T-helper 17 cell (primary cell): ENCODE data around the gene BCL11B. TPM values are rescaled to one million over a fixed set of nuclear protein-coding genes. Genes with fewer than 3 reads are reported as not detected.

Experiments
- ATAC-seq: fragments of 150-1000 bp; cut with Tn5 transposase; 2 replicates; pipeline ENCODE4 v1.10.0; 2021; ENCODE audit warnings: mild to moderate bottlenecking, moderate library complexity
- DNase-seq, 3 donors: peaks; one replicate each; pipeline versions ENCODE4 v3.0.0 to v3.0.0-alpha.2; 2020 to 2021
- H3K9me3 ChIP-seq: one replicate; pipeline ENCODE4 v1.7.0; 2013; ENCODE audit warnings: low read length, mild to moderate bottlenecking; ENCODE audit not compliant: control insufficient read depth, poor library complexity, severe bottlenecking
- H3K27ac Mint-ChIP-seq: one replicate; pipeline ENCODE4 v1.8.0; 2022; ENCODE audit warnings: mild to moderate bottlenecking, moderate library complexity, mixed read lengths
- H3K27me3 Mint-ChIP-seq: one replicate; pipeline ENCODE4 v1.8.0; 2022; ENCODE audit warnings: mixed read lengths
- H3K36me3 Mint-ChIP-seq: one replicate; pipeline ENCODE4 v1.8.0; 2022; ENCODE audit warnings: low read depth, mixed read lengths
- H3K4me1 Mint-ChIP-seq: one replicate; pipeline ENCODE4 v1.8.0; 2022; ENCODE audit warnings: mild to moderate bottlenecking, mixed read lengths
- H3K4me3 Mint-ChIP-seq: one replicate; pipeline ENCODE4 v1.8.0; 2022; ENCODE audit warnings: mild to moderate bottlenecking, moderate library complexity, mixed read lengths
- total RNA-seq, 4 donors: library from RNA in 2 of 4; stranded (reverse) in 2 of 4; gene quantifications; one replicate each; pipeline ENCODE4 v1.2.3 and lab custom pipeline; 2022 to 2026

Gene BCL11B
- total RNA-seq, 2 donors from 2014 or later, result 167 to 174 TPM

DNA sequence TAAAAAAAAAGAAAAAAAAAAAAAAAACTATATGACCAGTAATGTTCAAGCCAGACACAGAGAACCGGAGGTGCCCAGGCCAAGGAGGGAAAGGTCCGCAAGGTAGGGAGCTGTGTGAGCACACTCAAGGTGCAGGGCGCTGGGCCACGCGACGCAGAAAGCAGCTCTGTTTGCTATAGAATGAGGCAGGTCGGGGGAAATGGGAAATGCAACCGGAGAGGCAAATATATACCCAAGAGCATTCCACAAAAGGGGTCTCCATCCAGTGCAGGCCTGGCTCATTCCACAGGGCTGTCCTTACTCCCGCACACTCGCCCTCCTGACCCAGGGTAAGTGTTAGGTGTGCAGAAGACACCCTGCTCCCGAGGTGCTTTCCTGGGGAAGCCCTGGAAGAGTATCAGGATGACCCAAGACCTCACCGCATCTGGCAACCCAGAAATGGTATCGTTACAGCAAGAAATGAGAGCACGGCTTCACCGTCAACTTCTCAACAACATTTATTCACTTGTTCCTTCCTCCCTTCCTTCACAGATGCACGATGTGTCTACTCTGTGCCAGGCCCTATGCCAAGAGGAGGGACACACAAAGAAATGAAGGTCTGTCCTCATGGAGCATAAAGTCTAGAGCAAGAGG is 86.4 kb downstream of the BCL11B start:
- no peaks in the 10 kb centered on the region for H3K27me3 Mint-ChIP-seq
- peak overlapping the region; percentile 85 for H3K4me3 Mint-ChIP-seq
- DNase-seq (no peak), ATAC-seq (no peak)
- H3K4me1 Mint-ChIP-seq, result peaks cover 84% of the 10 kb centered on the region
- H3K27ac Mint-ChIP-seq, result peak overlapping the region; percentile 100
- no peaks in the 10 kb centered on the region for H3K9me3 ChIP-seq
- H3K36me3 Mint-ChIP-seq, result no peaks in the 10 kb centered on the region

DNA sequence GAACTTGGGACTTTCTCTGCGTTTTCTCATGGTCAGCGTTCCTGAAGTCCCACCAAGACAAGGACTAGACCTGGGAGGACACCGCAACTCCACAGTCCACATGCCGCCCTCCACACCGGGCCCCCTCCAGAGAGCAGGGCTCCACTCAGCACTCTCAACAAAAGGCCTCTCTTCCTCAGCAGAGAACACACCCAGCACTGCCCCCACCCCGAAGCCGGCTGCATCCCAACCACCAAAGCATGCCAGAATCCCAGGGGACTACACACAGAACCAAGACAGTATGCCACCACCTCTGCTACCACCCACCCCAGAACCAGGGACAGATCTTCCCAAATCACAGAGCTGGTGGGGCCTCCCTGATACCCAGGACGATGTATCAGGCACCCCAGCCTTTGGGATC is 88.3 kb downstream of the BCL11B start:
- Mint-ChIP-seq H3K4me3 (peak overlapping the region; percentile 79), H3K27me3 (no peaks in the 10 kb centered on the region), H3K27ac (peak overlapping the region; percentile 100), H3K4me1 (peaks cover 82% of the 10 kb centered on the region), H3K36me3 (peaks cover 3% of the 10 kb centered on the region)
- H3K9me3 ChIP-seq, result no peaks in the 10 kb centered on the region
- no peak for ATAC-seq
- DNase-seq, result no peak

DNA sequence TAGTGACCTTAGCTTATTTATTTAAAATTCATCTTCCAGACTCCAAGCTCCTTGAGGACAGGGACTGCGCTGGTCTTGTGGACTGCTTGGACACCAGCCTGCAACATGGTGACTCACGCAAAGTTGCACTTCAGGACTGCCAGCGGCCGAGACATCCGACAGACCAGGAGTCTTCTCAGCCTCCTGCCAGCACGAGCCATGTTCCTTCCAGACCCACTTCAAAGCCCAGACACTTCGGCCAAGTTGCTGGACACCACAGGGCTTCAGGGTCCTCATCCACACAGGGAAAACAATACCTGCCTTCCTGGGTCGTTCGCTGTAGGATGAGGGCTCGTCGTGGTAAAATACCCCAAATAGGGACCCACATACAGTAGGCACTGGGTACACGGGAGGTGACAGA is 88.7 kb downstream of the BCL11B start:
- H3K27me3 Mint-ChIP-seq, result no peaks in the 10 kb centered on the region
- H3K36me3 Mint-ChIP-seq, result peaks cover 5% of the 10 kb centered on the region
- peak overlapping the region; percentile 100 for H3K27ac Mint-ChIP-seq
- H3K9me3 ChIP-seq, result no peaks in the 10 kb centered on the region
- H3K4me1 Mint-ChIP-seq, result peaks cover 86% of the 10 kb centered on the region
- H3K4me3 Mint-ChIP-seq, result peak overlapping the region; percentile 79
- no peak for DNase-seq
- ATAC-seq, result no peak

- Mint-ChIP-seq H3K27me3 (no peaks in the 10 kb centered on the region), H3K4me1 (peaks cover 86% of the 10 kb centered on the region), H3K4me3 (peak overlapping the region; percentile 79), H3K27ac (peak overlapping the region; percentile 100), H3K36me3 (peaks cover 5% of the 10 kb centered on the region)
- ATAC-seq (no peak), DNase-seq (no peak)
- H3K9me3 ChIP-seq, result no peaks in the 10 kb centered on the region
Measured at GRCh38 chr14:99182548-99183250, 89.3 kb downstream of the BCL11B start.

DNA sequence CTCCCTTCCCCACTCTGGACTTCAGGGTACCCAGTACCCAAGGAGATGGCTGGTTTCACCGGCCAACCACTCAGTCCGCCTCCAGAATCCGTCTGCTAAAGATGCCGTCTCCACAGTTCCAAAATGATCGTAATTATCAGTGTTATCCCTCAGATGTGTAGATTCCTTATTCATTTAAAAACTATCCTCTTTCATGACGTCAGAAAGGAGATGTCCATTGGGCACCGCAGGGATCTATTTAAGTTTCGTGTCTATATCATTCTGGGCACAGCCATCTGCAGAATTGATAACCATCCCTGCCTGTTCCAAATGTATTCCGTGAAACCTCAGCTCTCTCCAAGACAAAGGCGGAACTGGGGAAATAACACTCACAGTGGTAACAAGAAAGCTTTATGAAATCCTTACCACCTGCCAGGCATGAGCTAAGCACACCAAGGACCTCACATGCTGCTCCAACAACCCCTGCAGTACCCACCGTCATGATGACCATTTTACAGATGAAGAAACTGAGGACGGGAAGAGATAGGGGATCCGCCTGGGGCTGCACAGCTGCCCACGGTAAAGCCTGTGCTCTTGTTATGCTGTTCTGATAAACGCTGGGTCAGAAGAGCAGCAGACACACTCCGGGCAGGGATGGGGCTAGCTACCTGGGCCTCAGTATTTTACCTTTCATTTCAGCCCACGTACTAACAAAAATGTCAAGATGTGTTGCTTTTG is 90.0 kb downstream of the BCL11B start:
- no peak for ATAC-seq
- Mint-ChIP-seq H3K36me3 (peaks cover 5% of the 10 kb centered on the region), H3K27me3 (no peaks in the 10 kb centered on the region), H3K27ac (peak overlapping the region; percentile 100), H3K4me1 (peaks cover 79% of the 10 kb centered on the region), H3K4me3 (peak overlapping the region; percentile 79)
- DNase-seq, result no peak
- no peaks in the 10 kb centered on the region for H3K9me3 ChIP-seq

- peaks cover 5% of the 10 kb centered on the region for H3K36me3 Mint-ChIP-seq
- no peaks in the 10 kb centered on the region for H3K9me3 ChIP-seq
- H3K27me3 Mint-ChIP-seq, result no peaks in the 10 kb centered on the region
- ATAC-seq (peak; percentile 18), DNase-seq (no peak)
- H3K4me3 Mint-ChIP-seq, result no peak overlapping the region
- H3K27ac Mint-ChIP-seq, result peak overlapping the region; percentile 100
- H3K4me1 Mint-ChIP-seq, result peaks cover 73% of the 10 kb centered on the region
Measured at GRCh38 chr14:99181241-99181640, 90.8 kb downstream of the BCL11B start.

- peak overlapping the region; percentile 100 for H3K27ac Mint-ChIP-seq
- no peaks in the 10 kb centered on the region for H3K9me3 ChIP-seq
- peak overlapping the region; percentile 82 for H3K4me3 Mint-ChIP-seq
- H3K27me3 Mint-ChIP-seq, result no peaks in the 10 kb centered on the region
- peaks cover 62% of the 10 kb centered on the region for H3K4me1 Mint-ChIP-seq
- peaks cover 5% of the 10 kb centered on the region for H3K36me3 Mint-ChIP-seq
- no peak for ATAC-seq
- no peak for DNase-seq
Measured at GRCh38 chr14:99179946-99180345, 92.1 kb downstream of the BCL11B start.

DNA sequence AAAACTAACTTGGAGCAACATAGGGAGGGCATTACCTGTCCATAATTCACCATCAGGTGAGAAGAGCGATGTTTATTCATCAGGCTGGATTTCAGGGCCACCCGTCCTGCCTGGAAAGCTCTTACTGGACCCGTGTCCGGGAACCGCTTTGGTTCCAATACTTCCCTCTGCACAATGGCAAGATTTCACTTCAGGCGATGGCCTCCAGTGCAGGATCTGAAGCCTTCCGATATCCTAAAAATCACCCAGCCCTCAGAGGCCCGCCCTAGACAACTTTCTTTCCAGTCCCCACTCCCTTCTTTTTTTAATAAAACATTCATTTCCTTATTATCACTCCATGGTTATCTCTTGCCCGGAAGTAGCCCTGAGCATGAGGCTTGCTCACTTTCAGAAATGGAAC is 92.5 kb downstream of the BCL11B start:
- no peak for DNase-seq
- peaks cover 57% of the 10 kb centered on the region for H3K4me1 Mint-ChIP-seq
- H3K4me3 Mint-ChIP-seq, result peak overlapping the region; percentile 82
- peaks cover 5% of the 10 kb centered on the region for H3K36me3 Mint-ChIP-seq
- no peak for ATAC-seq
- no peaks in the 10 kb centered on the region for H3K9me3 ChIP-seq
- no peaks in the 10 kb centered on the region for H3K27me3 Mint-ChIP-seq
- H3K27ac Mint-ChIP-seq, result peak overlapping the region; percentile 100

DNA sequence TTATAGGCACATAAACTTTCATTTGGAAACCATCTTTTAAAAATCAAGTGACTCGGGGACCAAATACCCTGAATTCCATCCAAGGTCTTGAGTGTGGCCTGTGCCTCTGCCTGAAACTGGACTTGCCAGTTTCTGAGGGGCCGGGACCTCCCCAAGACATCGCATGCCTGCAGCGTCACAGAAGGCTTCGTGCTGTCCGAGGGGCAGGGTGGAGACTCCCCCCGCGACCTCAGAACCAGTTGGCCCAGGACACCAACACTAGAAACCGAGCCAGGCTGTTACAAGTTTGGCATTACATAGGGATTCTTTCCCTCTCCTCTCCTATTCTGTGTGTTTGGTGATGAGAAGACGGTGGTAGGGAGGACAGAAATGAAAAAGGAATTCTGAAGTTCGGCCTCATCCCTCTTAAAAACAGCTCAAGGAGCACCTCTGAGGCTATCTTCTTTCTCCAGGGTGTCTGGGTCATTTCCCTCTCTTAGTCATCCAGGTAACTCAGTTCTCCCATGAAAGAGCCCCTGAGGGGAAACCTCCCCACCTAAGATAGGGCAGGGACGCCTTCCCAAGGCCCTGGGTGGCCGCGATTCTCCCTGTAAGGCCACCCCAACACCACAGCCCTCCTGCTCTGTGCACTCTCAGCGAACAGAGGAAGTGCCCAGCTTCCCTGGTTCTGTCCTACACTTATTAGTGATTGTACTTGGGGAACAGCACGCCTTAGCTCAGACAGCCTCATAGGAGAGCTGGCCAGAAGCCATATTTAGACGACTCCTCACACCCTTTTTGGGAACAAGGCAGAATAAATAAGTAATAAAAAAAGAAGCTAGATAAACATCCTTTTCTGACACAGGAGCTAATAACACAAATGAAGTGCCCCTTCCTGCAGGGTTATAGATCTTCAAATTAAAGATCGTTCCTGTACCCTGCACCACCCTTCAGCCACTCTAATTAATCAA is 93.8 kb downstream of the BCL11B start:
- Mint-ChIP-seq H3K36me3 (peaks cover 11% of the 10 kb centered on the region), H3K27ac (peak overlapping the region; percentile 100), H3K4me1 (peaks cover 46% of the 10 kb centered on the region), H3K27me3 (no peaks in the 10 kb centered on the region), H3K4me3 (peak overlapping the region; percentile 34)
- DNase-seq, result no peak
- H3K9me3 ChIP-seq, result no peaks in the 10 kb centered on the region
- no peak for ATAC-seq

GRCh38 chr14:99177046-99177655 is 94.8 kb downstream of the BCL11B start:
- peak overlapping the region; percentile 100 for H3K27ac Mint-ChIP-seq
- peaks cover 36% of the 10 kb centered on the region for H3K4me1 Mint-ChIP-seq
- no peaks in the 10 kb centered on the region for H3K27me3 Mint-ChIP-seq
- H3K36me3 Mint-ChIP-seq, result peaks cover 11% of the 10 kb centered on the region
- ATAC-seq, result no peak
- no peaks in the 10 kb centered on the region for H3K9me3 ChIP-seq
- DNase-seq, result no peak
- H3K4me3 Mint-ChIP-seq, result no peak overlapping the region

GRCh38 chr14:99176156-99176945 is 95.6 kb downstream of the BCL11B start:
- ATAC-seq (no peak), DNase-seq (no peak)
- H3K4me1 Mint-ChIP-seq, result peaks cover 28% of the 10 kb centered on the region
- peak overlapping the region; percentile 37 for H3K27ac Mint-ChIP-seq
- H3K4me3 Mint-ChIP-seq, result no peak overlapping the region
- no peaks in the 10 kb centered on the region for H3K27me3 Mint-ChIP-seq
- peaks cover 11% of the 10 kb centered on the region for H3K36me3 Mint-ChIP-seq
- no peaks in the 10 kb centered on the region for H3K9me3 ChIP-seq
